GM23338 (cell line): Measurements from ENCODE around the gene SPATA31D4. TPM values are rescaled to one million over a fixed set of nuclear protein-coding genes. Genes with fewer than 3 reads are reported as not detected.

ENCODE experiments used
- ATAC-seq: fragments of 200-7000 bp; cut with Tn5 transposase; 3 replicates; pipeline ENCODE4 v1.9.1; 2020
- DNase-seq: peaks from one replicate; pipeline ENCODE4 v3.0.0-alpha.2; 2015; ENCODE audit warnings: low spot score
- H2AFZ ChIP-seq: fragments of 200-600 bp; sonication (generic); 2 replicates; pipeline ENCODE4 v1.8.0; 2016; ENCODE audit warnings: antibody characterized with exemption, mild to moderate bottlenecking, moderate library complexity
- H3F3A ChIP-seq: fragments of 200-600 bp; sonication (generic); replicated peaks from 2 replicates; pipeline ENCODE4 v1.8.0; 2017; ENCODE audit warnings: antibody characterized with exemption, mixed run types, low read depth
- H3K27ac ChIP-seq: fragments of 200-600 bp; sonication (generic); 2 replicates; pipeline ENCODE4 v1.6.1; 2016; ENCODE audit warnings: low read depth
- H3K27me3 ChIP-seq: fragments of 200-600 bp; sonication (generic); 2 replicates; pipeline ENCODE4 v1.8.0; 2016; ENCODE audit warnings: mild to moderate bottlenecking, mixed run types, moderate library complexity; ENCODE audit not compliant: insufficient read depth
- H3K36me3 ChIP-seq: fragments of 200-600 bp; sonication (generic); 2 replicates; pipeline ENCODE4 v1.8.0; 2016; ENCODE audit warnings: mild to moderate bottlenecking; ENCODE audit not compliant: insufficient read depth
- H3K4me1 ChIP-seq: fragments of 200-600 bp; sonication (generic); 2 replicates; pipeline ENCODE4 v1.8.0; 2016; ENCODE audit warnings: mild to moderate bottlenecking, moderate library complexity; ENCODE audit not compliant: insufficient read depth
- H3K4me2 ChIP-seq: fragments of 200-600 bp; sonication (generic); 2 replicates; pipeline ENCODE4 v1.7.1; 2017; ENCODE audit warnings: mixed run types
- H3K4me3 ChIP-seq: fragments of 200-600 bp; sonication (generic); 2 replicates; pipeline ENCODE4 v1.6.1; 2016; ENCODE audit warnings: mixed run types
- H3K79me2 ChIP-seq: fragments of 200-600 bp; sonication (generic); replicated peaks from 2 replicates; pipeline ENCODE4 v1.8.0; 2017; ENCODE audit warnings: mild to moderate bottlenecking; ENCODE audit not compliant: insufficient read depth
- H3K9me2 ChIP-seq: fragments of 200-600 bp; sonication (generic); 2 replicates; pipeline ENCODE4 v1.8.0; 2017; ENCODE audit not compliant: insufficient read depth
- H4K20me1 ChIP-seq: fragments of 200-600 bp; sonication (generic); replicated peaks from 2 replicates; pipeline ENCODE4 v1.8.0; 2017; ENCODE audit warnings: mild to moderate bottlenecking; ENCODE audit not compliant: insufficient read depth
- H3K27ac Mint-ChIP-seq: 2 replicates; pipeline ENCODE4 v1.8.0; 2020; ENCODE audit warnings: inconsistent platforms, mild to moderate bottlenecking, moderate library complexity, mixed read lengths
- H3K27me3 Mint-ChIP-seq: 3 replicates; pipeline ENCODE4 v1.8.0; 2022; ENCODE audit warnings: low read depth, mild to moderate bottlenecking, moderate library complexity, mixed read lengths, inconsistent platforms; ENCODE audit not compliant: insufficient read depth, poor library complexity
- H3K36me3 Mint-ChIP-seq: 3 replicates; pipeline ENCODE4 v1.8.0; 2021; ENCODE audit warnings: low read depth, mild to moderate bottlenecking, inconsistent platforms, moderate library complexity, mixed read lengths
- H3K4me1 Mint-ChIP-seq: 3 replicates; pipeline ENCODE4 v1.8.0; 2020; ENCODE audit warnings: mild to moderate bottlenecking, inconsistent platforms, mixed read lengths
- H3K4me3 Mint-ChIP-seq: 3 replicates; pipeline ENCODE4 v1.8.0; 2021; ENCODE audit warnings: moderate library complexity, mild to moderate bottlenecking, inconsistent platforms, mixed read lengths
- H3K9me3 Mint-ChIP-seq: 3 replicates; pipeline ENCODE4 v1.8.0; 2020; ENCODE audit warnings: moderate library complexity, mild to moderate bottlenecking, inconsistent platforms, mixed read lengths
- polyA plus RNA-seq: library from polyadenylated mRNA; unstranded; fragments of >200 nt; fragmentation: Nextera tagmentation; extraction: Ambion mirVana; gene quantifications from 2 replicates; pipeline ENCODE4 v1.2.1, GENCODE V29; 2016
- small RNA-seq: library from RNA; depleted of rRNA; stranded (forward); fragments of <200 nt; gene quantifications from one replicate; pipeline ENCODE3, GENCODE V24; 2014; ENCODE audit warnings: low replicate concordance
- total RNA-seq: library from RNA; depleted of rRNA; stranded (reverse); fragments of >200 nt; shearing (Covaris generic); gene quantifications from 2 replicates; pipeline ENCODE4 v1.2.3, GENCODE V29; 2014; rRNA removed
- TF ChIP-seq, protein P1 (sequence below), 2 experiments: fragments of 200-600 bp in 1 of 2; sonication (generic) in 1 of 2; conservative IDR thresholded peaks; 2 replicates each; pipeline versions ENCODE4 v1.5.1 to v1.6.1; 2016 to 2017; ENCODE audit warnings: antibody characterized with exemption in 2 of 2, low read depth in 2 of 2, mild to moderate bottlenecking in 2 of 2, moderate library complexity in 1 of 2

The SPATA31D4 gene
- total and polyA plus RNA-seq, 2 experiments from 2014 or later: not detected

DNA sequence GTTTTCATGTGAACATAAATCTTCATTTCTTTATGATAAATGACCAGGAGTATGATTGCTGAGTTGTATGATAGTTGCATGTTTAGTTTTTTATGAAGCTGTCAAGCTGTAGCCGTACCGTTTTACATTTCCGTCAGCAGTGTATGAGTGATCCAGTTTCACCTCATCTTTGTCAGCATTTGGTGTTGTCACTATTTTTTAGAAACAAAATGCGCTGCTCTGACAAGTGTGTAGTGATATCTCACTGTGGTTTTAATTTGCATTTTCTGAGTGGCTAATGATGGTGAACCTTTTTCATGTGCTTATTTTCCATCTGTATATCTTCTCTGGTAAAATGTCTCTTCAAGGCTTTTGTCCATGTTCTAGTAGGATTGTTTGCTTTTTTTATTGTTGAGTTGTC lies 53.7 kb downstream of the SPATA31D4 start:
- Mint-ChIP-seq H3K27me3 (no peaks in the 10 kb centered on the region), H3K27ac (no peak overlapping the region), H3K4me3 (no peak overlapping the region), H3K4me1 (no peaks in the 10 kb centered on the region), H3K9me3 (no peaks in the 10 kb centered on the region), H3K36me3 (no peaks in the 10 kb centered on the region)
- no peaks in the 10 kb centered on the region for H4K20me1 ChIP-seq
- no peak overlapping the region for H3K27ac ChIP-seq
- TF ChIP-seq, protein P1, sequence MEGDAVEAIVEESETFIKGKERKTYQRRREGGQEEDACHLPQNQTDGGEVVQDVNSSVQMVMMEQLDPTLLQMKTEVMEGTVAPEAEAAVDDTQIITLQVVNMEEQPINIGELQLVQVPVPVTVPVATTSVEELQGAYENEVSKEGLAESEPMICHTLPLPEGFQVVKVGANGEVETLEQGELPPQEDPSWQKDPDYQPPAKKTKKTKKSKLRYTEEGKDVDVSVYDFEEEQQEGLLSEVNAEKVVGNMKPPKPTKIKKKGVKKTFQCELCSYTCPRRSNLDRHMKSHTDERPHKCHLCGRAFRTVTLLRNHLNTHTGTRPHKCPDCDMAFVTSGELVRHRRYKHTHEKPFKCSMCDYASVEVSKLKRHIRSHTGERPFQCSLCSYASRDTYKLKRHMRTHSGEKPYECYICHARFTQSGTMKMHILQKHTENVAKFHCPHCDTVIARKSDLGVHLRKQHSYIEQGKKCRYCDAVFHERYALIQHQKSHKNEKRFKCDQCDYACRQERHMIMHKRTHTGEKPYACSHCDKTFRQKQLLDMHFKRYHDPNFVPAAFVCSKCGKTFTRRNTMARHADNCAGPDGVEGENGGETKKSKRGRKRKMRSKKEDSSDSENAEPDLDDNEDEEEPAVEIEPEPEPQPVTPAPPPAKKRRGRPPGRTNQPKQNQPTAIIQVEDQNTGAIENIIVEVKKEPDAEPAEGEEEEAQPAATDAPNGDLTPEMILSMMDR (conservative IDR thresholded peaks at IDR 0.05; ENCODE audit: low read depth in 2 of 2): no peak
- H3F3A ChIP-seq: no peaks in the 10 kb centered on the region
- H3K9me2 ChIP-seq: no peaks in the 10 kb centered on the region
- no peak for DNase-seq
- no peak overlapping the region for H2AFZ ChIP-seq
- H3K4me1 ChIP-seq: no peaks in the 10 kb centered on the region
- H3K36me3 ChIP-seq: no peaks in the 10 kb centered on the region
- no peak overlapping the region for H3K4me2 ChIP-seq
- no peak overlapping the region for H3K4me3 ChIP-seq
- H3K79me2 ChIP-seq: no peaks in the 10 kb centered on the region
- H3K27me3 ChIP-seq: no peaks in the 10 kb centered on the region
- no peak for ATAC-seq

Small RNAs within 50 kb of the gene (small RNA-seq; reads per million reads assigned to genes)
- gene RF00189 (not detected), gene RNA5SP287 (not detected)

Other genes starting within 250 kb of the SPATA31D4 start
- 125 and 132 TPM in 2 replicates for gene TLE1, start 238.9 kb upstream of the SPATA31D4 start, total RNA-seq
- 58.1 and 59.1 TPM in 2 replicates for gene TLE1, start 238.9 kb upstream of the SPATA31D4 start, polyA plus RNA-seq
- gene SPATA31D3, start 15.1 kb downstream of the SPATA31D4 start, total RNA-seq: not detected in 2 replicates
- gene SPATA31D3, start 15.1 kb downstream of the SPATA31D4 start, polyA plus RNA-seq: not detected in 2 replicates
- gene SPATA31D1, start 60.3 kb downstream of the SPATA31D4 start, total RNA-seq: not detected in 2 replicates
- not detected in 2 replicates for gene SPATA31D1, start 60.3 kb downstream of the SPATA31D4 start, polyA plus RNA-seq